COR-L47 (cell line): ENCODE measurements around the gene DOLPP1.

Experiments used
- DNase-seq: peaks from one replicate; lab custom pipeline; 2025; lab: John Stamatoyannopoulos, UW

DOLPP1 gene

GRCh38 chr9:129064499-129064908 is 16.4 kb upstream of the DOLPP1 start:
- no peak for DNase-seq

GRCh38 chr9:129068110-129068509 is 12.8 kb upstream of the DOLPP1 start:
- DNase-seq: no peak

GRCh38 chr9:129068990-129069861 is 11.7 kb upstream of the DOLPP1 start:
- no peak for DNase-seq

- DNase-seq: no peak
Observed at GRCh38 chr9:129069862-129070641, 10.9 kb upstream of the DOLPP1 start.

DNA sequence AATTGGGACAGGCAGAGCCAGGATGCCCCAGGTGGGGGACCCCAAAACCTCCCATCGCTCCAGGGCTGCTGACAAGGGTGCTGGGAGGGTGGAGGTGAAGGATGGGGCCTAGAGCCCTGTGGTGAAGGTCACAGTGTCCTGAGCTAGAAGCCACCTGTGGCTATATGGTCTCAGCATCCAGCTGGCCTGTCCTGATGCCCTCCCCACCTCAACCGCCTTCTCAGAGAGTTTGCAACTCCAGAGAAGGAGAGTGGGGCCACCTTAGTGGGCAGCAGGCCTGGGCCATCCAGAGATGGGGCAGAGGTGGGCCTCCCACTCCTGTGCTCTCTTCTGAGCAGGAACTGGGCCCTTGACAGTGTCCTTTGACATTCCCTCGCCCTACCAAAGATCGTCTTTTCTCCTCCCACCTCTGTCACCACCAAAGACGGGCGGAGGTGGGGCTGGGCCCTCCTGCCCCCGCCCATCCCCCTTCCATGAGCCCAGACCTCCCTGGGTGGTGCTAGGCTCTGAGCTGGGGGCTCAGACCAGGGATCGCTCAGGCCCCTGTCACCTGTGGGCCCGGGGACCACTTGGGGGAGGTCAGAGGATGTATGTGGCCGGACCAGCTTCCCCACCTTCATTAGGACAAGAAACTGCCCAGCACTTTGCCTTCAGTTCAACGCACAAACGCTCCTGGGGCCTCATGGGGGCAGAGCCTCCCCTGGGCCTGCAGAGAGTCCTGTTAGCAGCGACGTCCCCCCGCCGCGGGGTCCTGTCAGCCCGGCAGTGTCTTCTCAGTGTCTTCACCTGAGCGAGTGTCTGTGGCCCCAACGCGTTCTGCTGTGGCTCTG is 10.0 kb upstream of the DOLPP1 start:
- DNase-seq: no peak

DNA sequence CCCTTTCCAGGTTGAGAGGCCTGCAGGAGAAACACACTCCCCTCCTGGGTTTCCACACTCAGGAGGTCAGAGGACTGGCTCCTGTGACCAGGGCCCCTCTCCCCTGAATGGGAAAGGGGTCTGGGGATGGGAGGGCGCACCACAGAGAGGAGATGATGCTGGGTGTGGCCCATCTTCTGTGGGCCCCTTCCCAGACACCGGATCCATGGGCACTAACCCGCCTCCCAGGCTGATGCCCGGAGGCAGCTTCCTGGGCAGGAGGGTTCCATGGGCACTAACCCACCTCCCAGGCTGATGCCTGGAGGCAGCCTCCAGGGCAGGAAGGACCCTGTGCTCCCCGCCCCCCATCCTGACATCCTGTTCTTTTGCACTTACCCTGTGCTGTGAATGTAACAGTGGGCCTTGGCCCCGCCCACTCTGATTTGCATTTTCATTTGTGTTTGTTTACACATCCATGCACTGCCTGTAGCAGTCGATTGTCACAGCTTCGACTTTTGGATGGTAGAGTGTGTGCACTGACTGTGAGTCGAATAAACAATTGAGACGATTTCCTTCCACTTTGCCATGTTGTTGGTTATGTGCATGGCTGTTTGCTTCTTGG is 9.3 kb upstream of the DOLPP1 start:
- no peak for DNase-seq

DNA sequence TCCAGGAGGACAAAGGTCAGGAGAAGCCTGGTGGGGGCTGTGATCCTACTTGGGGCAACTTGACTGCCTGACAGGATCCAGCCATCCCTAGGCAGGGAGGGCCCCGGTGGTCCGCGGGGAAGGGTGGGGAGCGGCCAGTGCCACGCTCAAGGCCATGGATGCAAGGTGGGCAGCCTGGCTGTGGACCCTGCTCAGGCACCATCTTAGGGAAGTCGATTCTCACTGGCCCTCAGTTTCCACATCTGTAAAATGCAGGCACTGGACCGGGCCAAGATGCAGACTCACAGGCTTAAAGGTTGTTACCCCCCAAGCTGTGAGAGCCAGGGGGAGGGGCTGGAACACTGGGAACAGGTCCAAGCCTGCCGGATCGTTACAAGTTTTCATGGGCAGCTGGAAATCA is 8.7 kb upstream of the DOLPP1 start:
- DNase-seq: no peak

DNA sequence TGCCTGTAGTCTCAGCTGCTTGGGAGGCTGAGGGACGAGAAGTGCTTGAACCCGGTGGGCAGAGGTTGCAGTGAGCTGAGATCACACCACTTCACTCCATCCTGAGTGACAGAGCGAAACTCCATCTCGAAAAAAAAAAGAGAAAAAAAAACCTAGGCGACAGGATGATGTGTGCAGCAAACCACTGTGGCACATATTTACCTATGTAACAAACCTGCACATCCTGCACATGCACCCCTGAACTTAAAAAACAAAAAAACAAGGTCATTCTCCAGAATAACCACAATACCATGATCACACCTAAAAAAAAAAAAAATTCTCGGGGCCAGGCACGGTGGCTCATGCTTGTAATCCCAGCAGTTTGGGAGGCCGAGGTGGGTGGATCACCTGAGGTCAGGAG is 7.5 kb upstream of the DOLPP1 start:
- no peak for DNase-seq

DNA sequence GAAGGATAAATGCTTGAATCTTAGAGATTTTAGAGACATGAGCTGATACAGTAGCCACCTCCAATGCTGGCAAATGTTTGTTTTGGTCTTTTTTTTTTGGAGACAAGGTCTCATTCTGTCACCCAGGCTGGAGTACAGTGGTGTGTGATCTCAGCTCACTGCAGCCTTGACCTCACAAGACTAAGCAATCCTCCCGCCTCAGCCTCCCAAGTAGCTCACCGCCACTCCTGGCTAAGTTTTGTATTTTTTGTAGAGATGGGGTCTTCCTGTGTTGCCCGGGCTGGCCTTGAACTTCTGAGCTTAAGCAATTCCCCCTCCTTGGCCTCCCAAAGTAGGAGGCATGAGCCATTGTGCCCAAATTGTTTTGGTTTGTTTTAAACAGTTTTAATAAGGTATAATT is 6.8 kb upstream of the DOLPP1 start:
- no peak for DNase-seq

DNA sequence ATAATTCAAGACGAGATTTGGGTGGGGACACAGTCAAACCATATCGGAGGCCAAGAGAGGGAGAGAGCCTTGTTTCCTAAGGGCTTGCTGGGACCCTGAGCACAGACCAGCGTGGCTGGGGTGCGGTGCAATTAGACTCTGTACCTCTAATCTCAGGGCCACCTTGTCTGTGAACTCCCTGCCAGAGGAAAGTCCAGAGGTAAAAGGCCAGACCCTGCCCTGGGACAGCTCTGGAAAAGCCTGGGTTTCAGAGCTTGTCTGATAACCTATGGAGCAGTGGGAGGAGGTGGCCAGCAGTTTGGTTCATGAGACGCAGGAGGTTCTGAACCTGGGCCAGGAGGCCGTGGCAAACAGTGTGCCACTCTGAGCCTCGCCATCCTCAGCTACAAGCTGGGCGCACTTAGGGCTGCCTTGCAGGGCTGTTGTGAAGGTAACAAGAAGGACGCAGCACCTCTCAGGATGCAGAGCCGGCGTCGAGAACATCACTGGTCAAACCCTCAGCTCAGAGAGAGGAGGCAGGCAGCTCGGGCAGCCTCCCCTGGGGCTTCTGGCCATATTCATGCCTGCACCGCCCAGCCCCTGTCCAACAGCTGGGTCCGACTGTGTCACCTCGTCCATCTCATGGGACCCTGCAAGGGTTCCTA is 4.8 kb upstream of the DOLPP1 start:
- DNase-seq: no peak

DNA sequence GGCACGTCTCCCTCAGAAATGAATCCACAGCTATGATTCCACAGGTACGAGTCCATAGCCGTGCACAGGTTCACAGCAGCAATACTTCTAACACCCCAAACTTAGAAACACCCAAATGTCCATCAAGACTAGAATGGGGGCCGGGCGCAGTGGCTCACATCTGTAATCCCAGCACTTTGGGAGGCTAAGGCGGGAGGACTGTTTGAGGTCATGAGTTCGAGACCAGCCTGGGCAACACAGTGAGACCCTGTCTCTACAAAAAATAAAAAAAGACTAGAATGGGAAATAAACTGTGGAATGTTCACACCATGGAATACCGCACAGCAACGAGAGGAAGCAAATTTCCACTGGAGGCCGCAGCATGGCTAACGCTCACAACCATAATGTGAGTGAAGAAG is 4.3 kb upstream of the DOLPP1 start:
- no peak for DNase-seq

- no peak for DNase-seq
Observed at GRCh38 chr9:129077236-129077635, 3.7 kb upstream of the DOLPP1 start.

GRCh38 chr9:129078691-129079503 is 2.0 kb upstream of the DOLPP1 start:
- no peak for DNase-seq

- no peak for DNase-seq
Observed at GRCh38 chr9:129079829-129080228, 1.1 kb upstream of the DOLPP1 start.

DNA sequence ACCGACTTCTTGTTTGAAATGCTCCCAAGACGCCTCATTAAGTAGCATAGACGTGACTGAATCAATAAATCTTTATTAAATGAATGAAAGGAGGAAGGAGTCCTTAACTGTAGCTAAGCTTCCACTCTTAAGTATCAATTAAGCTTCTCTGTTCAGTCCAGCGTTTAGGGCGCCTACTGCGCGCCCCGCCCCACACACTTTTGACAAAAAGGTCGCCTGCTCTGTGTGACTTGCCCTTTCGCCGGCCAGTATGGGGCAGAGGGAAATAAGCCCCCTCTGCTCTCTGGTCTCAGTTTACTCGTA is 662 bp upstream of the DOLPP1 start:
- no peak for DNase-seq

GRCh38 chr9:129081388-129081904 is 535 bp downstream of the DOLPP1 start:
- no peak for DNase-seq

- no peak for DNase-seq
Observed at GRCh38 chr9:129084087-129084486, 3.2 kb downstream of the DOLPP1 start.

- no peak for DNase-seq
Observed at GRCh38 chr9:129089246-129089645, 8.3 kb downstream of the DOLPP1 start.

GRCh38 chr9:129093602-129094386 is 12.9 kb downstream of the DOLPP1 start:
- no peak for DNase-seq
